ENCODE data around the gene NSG1.

GRCh38 chr4:4412641-4413372, 25.9 kb downstream of the NSG1 start:
- TF ChIP-seq CTCF (conservative IDR thresholded peaks at IDR 0.05), result no peak
- no peak for TF ChIP-seq EZH2 (IDR thresholded peaks at IDR 0.05; ENCODE audit: low read depth)
